GM21786 (cell line): ENCODE results near the gene XIST.
"Not testable (repeated sequence)": the region's sequence is repeated elsewhere in the genome, so short reads cannot be mapped to it uniquely, and the experiment has no call there.

Experiments used
- ATAC-seq: cut with Tn5 transposase; IDR thresholded peaks from one replicate; pipeline ENCODE4 v1.9.1; 2021; ENCODE audit not compliant: unreplicated experiment

Gene XIST

GRCh38 chrX:73817393-73818199, 34.9 kb downstream of the XIST start:
- ATAC-seq: no peak

- ATAC-seq: no peak
Observed at GRCh38 chrX:73812256-73812655, 40.3 kb downstream of the XIST start.

- not testable (repeated sequence) for ATAC-seq
Observed at GRCh38 chrX:73804109-73804508, 48.4 kb downstream of the XIST start.

- ATAC-seq: no peak
Observed at GRCh38 chrX:73799888-73800287, 52.6 kb downstream of the XIST start.

GRCh38 chrX:73792511-73792910, 60.0 kb downstream of the XIST start:
- ATAC-seq: not testable (repeated sequence)

- no peak for ATAC-seq
Observed at GRCh38 chrX:73785493-73785892, 67.0 kb downstream of the XIST start.
